NCI-H2107 treated with DMSO at 0.1 percent for 48 hours (cell line): ENCODE measurements around the gene CYRIA.

ENCODE experiments used
- DNase-seq: peaks from one replicate; lab custom pipeline; 2025; ENCODE audit not compliant: unreplicated experiment; lab: John Stamatoyannopoulos, UW

Gene CYRIA

GRCh38 chr2:16652296-16653082 is 13.1 kb downstream of the CYRIA start:
- DNase-seq, result no peak

GRCh38 chr2:16650287-16651249 is 15.1 kb downstream of the CYRIA start:
- DNase-seq, result no peak

GRCh38 chr2:16649353-16650286 is 16.0 kb downstream of the CYRIA start:
- DNase-seq, result no peak

GRCh38 chr2:16647992-16648617 is 17.5 kb downstream of the CYRIA start:
- no peak for DNase-seq

- DNase-seq, result no peak
Observed at GRCh38 chr2:16645775-16646559, 19.7 kb downstream of the CYRIA start.

GRCh38 chr2:16645088-16645487 is 20.5 kb downstream of the CYRIA start:
- DNase-seq, result no peak

- no peak for DNase-seq
Observed at GRCh38 chr2:16644221-16644925, 21.3 kb downstream of the CYRIA start.

- no peak for DNase-seq
Observed at GRCh38 chr2:16643099-16643498, 22.5 kb downstream of the CYRIA start.

GRCh38 chr2:16642088-16642487 is 23.5 kb downstream of the CYRIA start:
- DNase-seq, result no peak

GRCh38 chr2:16641509-16641908 is 24.1 kb downstream of the CYRIA start:
- no peak for DNase-seq

- DNase-seq, result no peak
Observed at GRCh38 chr2:16640867-16641266, 24.8 kb downstream of the CYRIA start.

- no peak for DNase-seq
Observed at GRCh38 chr2:16640001-16640700, 25.5 kb downstream of the CYRIA start.

- DNase-seq, result no peak
Observed at GRCh38 chr2:16639431-16639830, 26.2 kb downstream of the CYRIA start.

- no peak for DNase-seq
Observed at GRCh38 chr2:16638946-16639345, 26.7 kb downstream of the CYRIA start.

- DNase-seq, result no peak
Observed at GRCh38 chr2:16637304-16637703, 28.3 kb downstream of the CYRIA start.

- no peak for DNase-seq
Observed at GRCh38 chr2:16635791-16636699, 29.6 kb downstream of the CYRIA start.
